Measurements from ENCODE around the gene TMCO1.

- no peak for TF ChIP-seq CTCF (IDR thresholded peaks at IDR 0.05)
- TF ChIP-seq RARB (CRISPR knock-in tag; IDR thresholded peaks at IDR 0.05), result no peak
- no peak for TF ChIP-seq CEBPB (IDR thresholded peaks at IDR 0.05)
- TF ChIP-seq NFE2L2 (conservative IDR thresholded peaks at IDR 0.05; ENCODE audit: low read length), result no peak
- TF ChIP-seq EP300 (IDR thresholded peaks at IDR 0.05), result no peak
Observed at GRCh38 chr1:165795894-165796293, 27.2 kb upstream of the TMCO1 start.

Measured in A549 (cell line).